ENCODE results near the gene MAN2A2. TPM values are rescaled to one million over a fixed set of nuclear protein-coding genes. Genes with fewer than 3 reads are reported as not detected.
A peak's percentile ranks its signal among the peaks of the same experiment; 100 is the strongest.

Gene MAN2A2
- total and polyA plus RNA-seq, 2 experiments from 2014 or later, result 4.3 to 7.7 TPM

GRCh38 chr15:90930861-90931574 is 27.9 kb downstream of the MAN2A2 start:
- Histone ChIP-seq H3F3A (ENCODE audit: insufficient read depth) (peaks cover 13% of the 10 kb centered on the region; the same call in 1 of the 2 replicates), H3K27ac (peak overlapping the region; percentile 78; the same call in 1 of the 2 replicates), H3K9me2 (ENCODE audit: insufficient read depth) (no peaks in the 10 kb centered on the region), H3K9me3 (ENCODE audit: low read depth) (no peaks in the 10 kb centered on the region), H3K4me3 (peak overlapping the region; percentile 85), H2AFZ (peak overlapping the region; percentile 99), H3K4me2 (ENCODE audit: unreplicated experiment) (peak overlapping the region; percentile 96), H3K27me3 (replicated peaks; ENCODE audit: insufficient read depth) (no peaks in the 10 kb centered on the region), H3K79me2 (ENCODE audit: insufficient read depth) (peaks cover 6% of the 10 kb centered on the region), H4K20me1 (ENCODE audit: insufficient read depth) (no peaks in the 10 kb centered on the region), H3K9ac (peak overlapping the region; percentile 89), H3K4me1 (ENCODE audit: insufficient read depth) (peaks cover 12% of the 10 kb centered on the region), H3K36me3 (ENCODE audit: low read depth) (no peaks in the 10 kb centered on the region)
- no peak for TF ChIP-seq EZH2phosphoT487 (IDR thresholded peaks at IDR 0.05; ENCODE audit: insufficient read depth, low read depth)
- TF ChIP-seq EZH2 (IDR thresholded peaks at IDR 0.05; ENCODE audit: insufficient read depth, poor library complexity, severe bottlenecking), result no peak
- DNase-seq, result peak; percentile 33
- 84 to 89% methylated on average over 15 of the region's 15 CpGs for WGBS, 2 experiments (ENCODE audit: low coverage in 1 of 2, low lambda C conversion rate in 2 of 2, missing lambda C conversion rate in 2 of 2)
- in situ Hi-C loops (cut with MboI), result no loop called here

- Histone ChIP-seq H2AFZ (peak overlapping the region; percentile 97), H3K9me3 (ENCODE audit: low read depth) (no peaks in the 10 kb centered on the region), H3K27me3 (replicated peaks; ENCODE audit: insufficient read depth) (no peaks in the 10 kb centered on the region), H3K4me3 (peak overlapping the region; percentile 95), H3K9ac (no peak overlapping the region), H3K4me1 (ENCODE audit: insufficient read depth) (peaks cover 17% of the 10 kb centered on the region), H3K4me2 (ENCODE audit: unreplicated experiment) (peak overlapping the region; percentile 96), H4K20me1 (ENCODE audit: insufficient read depth) (no peaks in the 10 kb centered on the region), H3K27ac (no peak overlapping the region), H3K79me2 (ENCODE audit: insufficient read depth) (peaks cover 11% of the 10 kb centered on the region), H3F3A (ENCODE audit: insufficient read depth) (peaks cover 13% of the 10 kb centered on the region; the same call in 1 of the 2 replicates), H3K9me2 (ENCODE audit: insufficient read depth) (no peaks in the 10 kb centered on the region), H3K36me3 (ENCODE audit: low read depth) (no peaks in the 10 kb centered on the region)
- in situ Hi-C loops (cut with MboI), result no loop called here
- TF ChIP-seq EZH2phosphoT487 (IDR thresholded peaks at IDR 0.05; ENCODE audit: insufficient read depth, low read depth) (no peak), EZH2 (IDR thresholded peaks at IDR 0.05; ENCODE audit: insufficient read depth, poor library complexity, severe bottlenecking) (no peak)
- 59 to 62% methylated on average over 6 of the region's 6 CpGs for WGBS, 2 experiments (ENCODE audit: low coverage in 1 of 2, low lambda C conversion rate in 2 of 2, missing lambda C conversion rate in 2 of 2)
- DNase-seq, result no peak
These were observed 28.4 kb downstream of the MAN2A2 start for GRCh38 chr15:90931575-90931827.

GRCh38 chr15:90931828-90932659 is 28.9 kb downstream of the MAN2A2 start, which contains the start of gene HDDC3:
Gene HDDC3, minus strand, starts transcription at chr15:90932549. Its CDS starts 9 bp downstream, at chr15:90932540.
- Histone ChIP-seq H3K27ac (no peak within 1 kb of the TSS), H3K79me2 (ENCODE audit: insufficient read depth) (peaks cover 16% of the 10 kb centered on the region), H3K4me2 (ENCODE audit: unreplicated experiment) (peak within 1 kb of the TSS; percentile 96), H3K9me3 (ENCODE audit: low read depth) (no peaks in the 10 kb centered on the region), H3F3A (ENCODE audit: insufficient read depth) (peaks cover 13% of the 10 kb centered on the region; the same call in 1 of the 2 replicates), H3K36me3 (ENCODE audit: low read depth) (no peaks in the 10 kb centered on the region), H3K9ac (peak within 1 kb of the TSS; percentile 82), H3K27me3 (replicated peaks; ENCODE audit: insufficient read depth) (no peaks in the 10 kb centered on the region), H3K9me2 (ENCODE audit: insufficient read depth) (no peaks in the 10 kb centered on the region), H2AFZ (peak within 1 kb of the TSS; percentile 97), H3K4me1 (ENCODE audit: insufficient read depth) (peaks cover 20% of the 10 kb centered on the region), H3K4me3 (peak within 1 kb of the TSS; percentile 95), H4K20me1 (ENCODE audit: insufficient read depth) (no peaks in the 10 kb centered on the region)
- no peak for TF ChIP-seq EZH2phosphoT487 (IDR thresholded peaks at IDR 0.05; ENCODE audit: insufficient read depth, low read depth)
- TF ChIP-seq EZH2 (IDR thresholded peaks at IDR 0.05; ENCODE audit: insufficient read depth, poor library complexity, severe bottlenecking), result no peak
- peak; percentile 93 for DNase-seq
- in situ Hi-C loops (cut with MboI), result no loop called here
- WGBS, 2 experiments (ENCODE audit: low coverage in 1 of 2, low lambda C conversion rate in 2 of 2, missing lambda C conversion rate in 2 of 2), result 3 to 5% methylated on average over 34 to 52 of the region's 52 CpGs

- no peak overlapping the region for H3K4me2 ChIP-seq (ENCODE audit: unreplicated experiment)
- H3K9me3 ChIP-seq (ENCODE audit: low read depth), result no peaks in the 10 kb centered on the region
- H4K20me1 ChIP-seq (ENCODE audit: insufficient read depth), result no peaks in the 10 kb centered on the region
- 18 to 21% methylated on average over 5 of the region's 5 CpGs for WGBS, 2 experiments (ENCODE audit: low coverage in 1 of 2, low lambda C conversion rate in 2 of 2, missing lambda C conversion rate in 2 of 2)
- peak overlapping the region; percentile 95 for H3K4me3 ChIP-seq
- H3K27me3 ChIP-seq (replicated peaks; ENCODE audit: insufficient read depth), result no peaks in the 10 kb centered on the region
- peak overlapping the region; percentile 82; the same call in 1 of the 2 replicates for H3K9ac ChIP-seq
- peaks cover 20% of the 10 kb centered on the region for H3K4me1 ChIP-seq (ENCODE audit: insufficient read depth)
- H2AFZ ChIP-seq, result peak overlapping the region; percentile 97
- TF ChIP-seq EZH2 (IDR thresholded peaks at IDR 0.05; ENCODE audit: insufficient read depth, poor library complexity, severe bottlenecking) (no peak), EZH2phosphoT487 (IDR thresholded peaks at IDR 0.05; ENCODE audit: insufficient read depth, low read depth) (no peak)
- H3F3A ChIP-seq (ENCODE audit: insufficient read depth), result peaks cover 13% of the 10 kb centered on the region; the same call in 1 of the 2 replicates
- no peaks in the 10 kb centered on the region for H3K36me3 ChIP-seq (ENCODE audit: low read depth)
- no peak overlapping the region for H3K27ac ChIP-seq
- DNase-seq, result no peak
- in situ Hi-C loops (cut with MboI), result no loop called here
- H3K9me2 ChIP-seq (ENCODE audit: insufficient read depth), result no peaks in the 10 kb centered on the region
- peaks cover 21% of the 10 kb centered on the region for H3K79me2 ChIP-seq (ENCODE audit: insufficient read depth)
These were observed 29.5 kb downstream of the MAN2A2 start for GRCh38 chr15:90932660-90932991.

Measured in GM23248 (cell line).